GM23248 (cell line): ENCODE data around the gene C15orf61. TPM values are rescaled to one million over a fixed set of nuclear protein-coding genes. Genes with fewer than 3 reads are reported as not detected.

Source experiments
- DNase-seq: peaks from one replicate; pipeline ENCODE4 v3.0.0-alpha.2; 2015
- H2AFZ ChIP-seq: fragments of 200-600 bp; sonication (generic); 2 replicates; pipeline ENCODE4 v1.6.1; 2016; ENCODE audit warnings: antibody characterized with exemption
- H3F3A ChIP-seq: fragments of 200-600 bp; sonication (generic); 2 replicates; pipeline ENCODE4 v1.6.1; 2016; ENCODE audit warnings: mild to moderate bottlenecking, antibody characterized with exemption, mixed run types; ENCODE audit not compliant: insufficient read depth
- H3K27ac ChIP-seq: fragments of 200-600 bp; sonication (generic); 2 replicates; pipeline ENCODE4 v1.5.1; 2016; ENCODE audit warnings: mild to moderate bottlenecking
- H3K27me3 ChIP-seq: fragments of 200-600 bp; sonication (generic); replicated peaks from 2 replicates; pipeline ENCODE4 v1.6.1; 2016; ENCODE audit warnings: mild to moderate bottlenecking; ENCODE audit not compliant: insufficient read depth
- H3K36me3 ChIP-seq: fragments of 200-600 bp; sonication (generic); 2 replicates; pipeline ENCODE4 v1.6.1; 2016; ENCODE audit warnings: low read depth, mild to moderate bottlenecking
- H3K4me1 ChIP-seq: fragments of 200-600 bp; sonication (generic); 2 replicates; pipeline ENCODE4 v1.6.1; 2016; ENCODE audit warnings: mild to moderate bottlenecking; ENCODE audit not compliant: insufficient read depth
- H3K4me2 ChIP-seq: fragments of 200-600 bp; sonication (generic); one replicate; pipeline ENCODE4 v1.6.1; 2016; ENCODE audit warnings: mild to moderate bottlenecking; ENCODE audit not compliant: unreplicated experiment
- H3K4me3 ChIP-seq: fragments of 200-600 bp; sonication (generic); 2 replicates; pipeline ENCODE4 v1.5.1; 2016; ENCODE audit warnings: mild to moderate bottlenecking
- H3K79me2 ChIP-seq: fragments of 200-600 bp; sonication (generic); 2 replicates; pipeline ENCODE4 v1.6.1; 2016; ENCODE audit warnings: mild to moderate bottlenecking; ENCODE audit not compliant: insufficient read depth
- H3K9ac ChIP-seq: fragments of 200-600 bp; sonication (generic); 2 replicates; pipeline ENCODE4 v1.6.1; 2016; ENCODE audit warnings: mild to moderate bottlenecking
- H3K9me2 ChIP-seq: fragments of 200-600 bp; sonication (generic); 2 replicates; pipeline ENCODE4 v1.6.1; 2016; ENCODE audit warnings: mixed run types, mild to moderate bottlenecking, moderate library complexity; ENCODE audit not compliant: insufficient read depth
- H3K9me3 ChIP-seq: fragments of 200-600 bp; sonication (generic); one replicate; pipeline ENCODE4 v1.6.1; 2017; ENCODE audit warnings: low read depth
- H4K20me1 ChIP-seq: fragments of 200-600 bp; sonication (generic); 2 replicates; pipeline ENCODE4 v1.6.0; 2016; ENCODE audit not compliant: insufficient read depth
- EZH2 ChIP-seq: fragments of 200-600 bp; sonication (generic); IDR thresholded peaks from 2 replicates; pipeline ENCODE4 v1.6.1; 2018; ENCODE audit warnings: antibody characterized with exemption, mild to moderate bottlenecking; ENCODE audit not compliant: insufficient read depth, poor library complexity, severe bottlenecking
- EZH2phosphoT487 ChIP-seq: fragments of 200-600 bp; sonication (generic); IDR thresholded peaks from 2 replicates; pipeline ENCODE4 v1.6.1; 2018; ENCODE audit warnings: antibody characterized with exemption, moderate library complexity, mild to moderate bottlenecking, low read depth; ENCODE audit not compliant: insufficient read depth
- WGBS, 2 experiments: methylation state at CpG; one replicate each; pipeline ENCODE4 v1.1.6; 2015 to 2017; ENCODE audit warnings: low lambda C conversion rate in 2 of 2, low coverage in 1 of 2; ENCODE audit errors: missing lambda C conversion rate in 2 of 2; 5-methylcytosine and 5-hydroxymethylcytosine counted together
- in situ Hi-C: fragments of 300-500 bp; cut with MboI; formaldehyde crosslinking; loops from 2 replicates; pipeline ENCODE4 v1.15.0; 2020
- polyA plus RNA-seq: library from polyadenylated mRNA; unstranded; fragments of >200 nt; fragmentation: Nextera tagmentation; extraction: Ambion mirVana; gene quantifications from 2 replicates; pipeline ENCODE4 v1.2.1, GENCODE V29; 2016
- total RNA-seq: library from RNA; depleted of rRNA; stranded (reverse); fragments of >200 nt; shearing (Covaris generic); gene quantifications from 2 replicates; pipeline ENCODE4 v1.2.3, GENCODE V29; 2014

C15orf61 gene
- total and polyA plus RNA-seq, 2 experiments from 2014 or later: 3.7 to 10.5 TPM

DNA sequence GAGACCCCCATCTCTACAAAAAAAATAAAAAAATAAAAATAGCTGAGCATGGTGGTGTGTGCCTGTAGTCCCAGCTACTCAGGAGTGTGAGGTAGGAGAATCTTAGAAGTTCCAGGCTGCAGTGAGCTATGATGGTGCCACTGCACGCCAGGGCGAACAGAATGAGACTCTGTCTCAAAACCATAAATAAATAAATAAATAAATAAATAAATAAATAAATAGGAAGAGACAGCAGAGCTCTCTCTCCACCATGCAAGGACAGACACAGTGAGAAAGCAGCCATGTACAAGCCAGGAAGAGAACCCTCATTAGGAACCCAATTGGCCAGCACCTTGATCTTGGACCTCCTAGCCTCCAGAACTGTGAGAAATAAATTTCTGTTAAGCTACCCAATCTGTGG, 5.4 kb upstream of the C15orf61 start:
- TF ChIP-seq EZH2: no peak
- no peak for TF ChIP-seq EZH2phosphoT487
- H2AFZ ChIP-seq: no peak overlapping the region
- H3K4me1 ChIP-seq: peaks cover 20% of the 10 kb centered on the region
- no peak overlapping the region for H3K4me2 ChIP-seq
- no peaks in the 10 kb centered on the region for H3K9me2 ChIP-seq
- H3K36me3 ChIP-seq: no peaks in the 10 kb centered on the region; the same call in 1 of the 2 replicates
- in situ Hi-C loops: no loop called here
- no peak overlapping the region for H3K27ac ChIP-seq
- no peak for DNase-seq
- 97 to 100% methylated on average over 2 of the region's 2 CpGs for WGBS, 2 experiments
- no peaks in the 10 kb centered on the region for H3K27me3 ChIP-seq
- no peaks in the 10 kb centered on the region for H4K20me1 ChIP-seq
- no peak overlapping the region for H3K9ac ChIP-seq
- no peaks in the 10 kb centered on the region for H3K79me2 ChIP-seq
- peaks cover 20% of the 10 kb centered on the region for H3F3A ChIP-seq
- no peak overlapping the region for H3K4me3 ChIP-seq
- no peaks in the 10 kb centered on the region for H3K9me3 ChIP-seq

DNA sequence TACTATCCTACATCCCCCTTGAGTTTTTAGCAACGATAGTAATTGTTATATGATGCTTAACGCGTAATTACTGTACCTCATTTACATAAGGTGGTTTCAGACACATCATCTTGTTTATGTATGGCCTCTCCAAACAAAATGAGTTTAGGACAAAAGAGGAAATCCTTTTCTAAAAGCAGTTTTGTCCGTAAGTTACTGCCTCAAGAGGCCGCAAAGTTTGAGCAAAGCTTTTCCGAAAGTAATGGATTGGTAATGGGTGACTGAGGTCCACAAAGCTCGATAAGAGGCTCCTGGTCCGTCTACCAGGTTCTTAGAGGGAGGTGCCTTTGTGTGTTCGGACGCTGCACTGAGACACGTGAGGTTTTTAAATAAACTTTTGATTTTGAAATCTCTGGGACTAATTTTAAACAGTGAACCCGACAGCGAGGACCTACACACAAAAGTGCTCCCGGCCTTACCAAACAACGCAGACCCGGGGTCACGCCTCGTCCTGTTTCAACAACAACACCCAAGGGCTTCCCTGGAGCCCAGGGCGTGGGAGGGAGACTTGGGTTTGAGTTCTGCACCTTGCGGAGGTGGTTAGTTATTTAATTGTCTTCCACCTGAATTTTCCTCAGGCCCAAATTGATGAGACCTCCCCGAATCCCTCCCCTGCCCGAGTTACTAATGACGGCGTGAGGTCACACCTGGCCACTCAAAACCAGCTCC, 456 bp upstream of the C15orf61 start:
- H3K27ac ChIP-seq: peak overlapping the region; percentile 93
- in situ Hi-C loops: no loop called here
- WGBS, 2 experiments: 34% methylated on average over 24 of the region's 24 CpGs

DNA sequence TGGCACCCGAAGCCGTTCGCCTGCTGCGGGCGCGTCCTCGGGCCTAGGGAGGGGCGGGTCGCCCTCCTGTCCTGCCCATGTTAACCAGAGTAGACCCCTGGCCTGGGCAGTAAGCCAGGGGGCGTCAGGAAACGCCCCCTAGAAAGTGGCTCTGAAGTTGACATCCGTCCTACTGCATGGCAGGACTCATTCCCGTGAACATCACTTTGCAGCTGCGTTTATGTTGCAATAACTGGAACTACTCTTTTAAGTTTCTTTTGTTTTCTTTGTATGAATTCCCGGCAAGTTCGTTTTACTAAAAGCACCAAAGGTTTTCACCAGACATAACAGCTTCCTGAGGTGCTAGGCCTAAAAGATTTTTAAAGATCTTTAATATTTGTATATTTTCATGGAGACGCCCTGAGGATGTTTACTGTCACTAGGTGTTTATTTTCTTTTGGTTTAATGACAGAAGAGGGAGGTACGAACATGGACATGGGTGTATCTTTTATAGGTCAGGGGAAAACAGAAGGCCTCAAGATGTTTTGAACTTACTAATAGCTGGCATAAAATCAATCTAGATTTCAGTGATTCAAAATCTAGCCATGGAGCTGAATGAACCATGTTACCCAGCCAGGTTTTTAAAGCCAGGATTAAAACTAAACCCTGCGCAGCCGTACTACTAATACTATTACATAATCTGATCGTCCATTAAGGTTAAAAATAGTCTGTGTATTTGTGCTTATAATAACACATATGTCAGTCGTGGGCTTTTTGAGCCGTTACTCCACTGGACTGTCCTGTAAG, 1.0 kb downstream of the C15orf61 start:
- Histone ChIP-seq H3F3A (peaks cover 12% of the 10 kb centered on the region), H3K79me2 (peaks cover 54% of the 10 kb centered on the region), H3K36me3 (peaks cover 4% of the 10 kb centered on the region; the same call in 1 of the 2 replicates), H2AFZ (peak overlapping the region; percentile 89), H3K4me2 (peak overlapping the region; percentile 99), H3K27ac (peak overlapping the region; percentile 93), H3K4me1 (peaks cover 27% of the 10 kb centered on the region), H4K20me1 (no peaks in the 10 kb centered on the region), H3K9me2 (no peaks in the 10 kb centered on the region), H3K27me3 (no peaks in the 10 kb centered on the region), H3K4me3 (peak overlapping the region; percentile 97), H3K9ac (peak overlapping the region; percentile 96), H3K9me3 (no peaks in the 10 kb centered on the region)
- in situ Hi-C loops: no loop called here
- DNase-seq: peak; percentile 86
- TF ChIP-seq EZH2 (no peak), EZH2phosphoT487 (no peak)
- WGBS, 2 experiments: 0 to 1% methylated on average over 19 to 23 of the region's 23 CpGs

More for the DNA sequence above, 456 bp upstream of the C15orf61 start:
- H3K27me3 ChIP-seq: no peaks in the 10 kb centered on the region
- H4K20me1 ChIP-seq: no peaks in the 10 kb centered on the region
- peak; percentile 43 for DNase-seq
- H3K9ac ChIP-seq: peak overlapping the region; percentile 96
- H3F3A ChIP-seq: peaks cover 12% of the 10 kb centered on the region
- no peaks in the 10 kb centered on the region for H3K9me2 ChIP-seq
- H3K9me3 ChIP-seq: no peaks in the 10 kb centered on the region
- peaks cover 27% of the 10 kb centered on the region for H3K4me1 ChIP-seq
- peak overlapping the region; percentile 97 for H3K4me3 ChIP-seq
- H3K36me3 ChIP-seq: no peaks in the 10 kb centered on the region; the same call in 1 of the 2 replicates
- peaks cover 39% of the 10 kb centered on the region for H3K79me2 ChIP-seq
- TF ChIP-seq EZH2: no peak
- no peak for TF ChIP-seq EZH2phosphoT487
- H3K4me2 ChIP-seq: peak overlapping the region; percentile 90
- H2AFZ ChIP-seq: peak overlapping the region; percentile 93

DNA sequence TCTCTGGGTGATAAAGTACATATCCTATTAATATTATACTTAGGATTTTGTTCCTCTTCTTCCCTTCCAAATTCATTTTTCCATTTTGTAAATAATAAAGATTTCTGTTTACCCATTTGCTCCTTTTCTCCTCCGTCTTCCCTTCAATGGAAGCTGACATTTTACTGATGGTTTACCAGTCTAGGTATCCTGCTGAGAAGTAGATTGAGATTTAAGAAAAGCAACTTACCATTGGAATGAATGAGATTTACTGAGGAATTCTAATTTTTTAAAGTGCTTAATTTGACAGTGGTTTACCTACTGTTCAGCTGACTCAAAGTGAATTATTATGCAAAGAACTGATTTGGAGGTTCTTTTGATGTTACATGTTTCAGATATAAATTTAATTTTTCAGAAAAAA, 2.4 kb downstream of the C15orf61 start:
- Histone ChIP-seq H3K27ac (no peak overlapping the region), H2AFZ (no peak overlapping the region), H3K9me2 (0 out of 2 replicates have a peak, but pooled peaks cover 5% of the 10 kb centered on the region), H3K36me3 (peaks cover 15% of the 10 kb centered on the region; the same call in 1 of the 2 replicates), H3K4me1 (peaks cover 27% of the 10 kb centered on the region), H3K4me2 (peak overlapping the region; percentile 99), H3K9me3 (no peaks in the 10 kb centered on the region), H3K27me3 (no peaks in the 10 kb centered on the region), H3K79me2 (peaks cover 57% of the 10 kb centered on the region), H3F3A (peaks cover 12% of the 10 kb centered on the region), H3K9ac (peak overlapping the region; percentile 96), H4K20me1 (no peaks in the 10 kb centered on the region), H3K4me3 (peak overlapping the region; percentile 97)
- WGBS, 2 experiments: 40 to 62% methylated on average over 1 of the region's 1 CpG
- TF ChIP-seq EZH2 (no peak), EZH2phosphoT487 (no peak)
- DNase-seq: no peak
- in situ Hi-C loops: no loop called here
